NCI-H1105 (cell line): ENCODE results near the gene FHOD3.
A peak's percentile ranks its signal among the peaks of the same experiment; 100 is the strongest.
"Not testable (repeated sequence)": the region's sequence is repeated elsewhere in the genome, so short reads cannot be mapped to it uniquely, and the experiment has no call there.

Experiments used
- DNase-seq: peaks from one replicate; lab custom pipeline; 2025; lab: John Stamatoyannopoulos, UW

FHOD3 gene

GRCh38 chr18:36798738-36799473 is 501.4 kb downstream of the FHOD3 start:
- no peak for DNase-seq

DNA sequence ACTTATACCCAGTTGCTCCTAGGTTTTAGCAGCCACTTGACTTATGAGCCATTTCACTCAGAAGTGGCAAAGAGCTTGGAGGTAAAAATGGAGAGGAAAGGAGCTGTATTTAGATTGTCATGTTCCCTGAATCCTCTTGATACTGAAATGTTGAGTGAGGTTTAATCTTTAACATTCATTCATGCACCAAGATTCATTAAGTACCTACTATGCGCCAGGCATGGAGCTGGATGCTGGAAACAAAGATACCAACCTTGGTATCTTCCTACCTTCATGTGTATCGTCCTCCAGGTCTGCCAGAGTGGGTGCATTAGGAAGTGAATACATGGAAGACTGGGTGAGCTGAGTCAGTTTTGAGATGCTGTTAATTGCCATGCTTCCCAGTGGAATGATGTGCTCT is 507.6 kb downstream of the FHOD3 start:
- DNase-seq = no peak

- no peak for DNase-seq
These were observed 511.2 kb downstream of the FHOD3 start for GRCh38 chr18:36808681-36809080.

- peak; percentile 74 for DNase-seq
These were observed 512.3 kb downstream of the FHOD3 start for GRCh38 chr18:36809590-36810381.

DNA sequence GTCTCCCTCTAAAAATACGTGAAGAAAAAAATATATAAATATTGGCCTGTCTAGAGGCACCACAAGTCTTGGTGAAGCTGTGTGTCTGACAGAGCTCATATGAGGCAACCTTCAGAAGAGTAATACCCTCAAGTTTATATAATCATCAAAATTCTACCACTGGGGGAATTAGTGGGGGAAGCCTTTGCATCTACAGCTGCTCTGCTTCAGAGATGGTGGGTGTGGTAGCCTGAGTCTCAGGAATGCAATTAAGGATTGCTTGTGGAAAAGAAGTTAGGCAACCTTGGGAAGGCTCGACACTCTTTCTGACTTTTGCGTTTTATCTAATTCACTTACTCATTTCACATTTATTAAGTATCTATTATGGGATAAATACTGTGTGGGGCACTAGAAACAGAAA is 513.9 kb downstream of the FHOD3 start:
- DNase-seq = no peak

- no peak for DNase-seq
These were observed 514.4 kb downstream of the FHOD3 start for GRCh38 chr18:36811955-36812354.

DNA sequence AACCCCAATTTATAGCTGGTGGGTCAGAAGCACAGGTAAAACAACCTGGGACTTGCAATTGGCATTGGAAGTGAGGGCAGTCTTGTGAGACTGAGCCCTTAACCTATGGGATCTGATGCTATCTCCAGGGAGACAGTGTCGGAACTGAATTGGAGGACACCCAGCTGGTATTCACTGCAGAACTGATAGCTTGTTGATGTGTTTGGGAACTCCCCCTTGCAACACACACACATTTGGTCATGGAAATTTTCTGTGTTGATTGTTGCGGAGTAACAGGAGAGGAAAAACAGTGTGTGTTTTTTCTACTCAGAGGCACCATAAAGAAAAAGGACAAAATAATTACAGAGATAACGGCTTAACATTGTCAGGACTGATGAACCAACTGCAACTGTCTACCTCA is 515.2 kb downstream of the FHOD3 start:
- no peak for DNase-seq

- no peak for DNase-seq
These were observed 515.7 kb downstream of the FHOD3 start for GRCh38 chr18:36813101-36813775.

DNA sequence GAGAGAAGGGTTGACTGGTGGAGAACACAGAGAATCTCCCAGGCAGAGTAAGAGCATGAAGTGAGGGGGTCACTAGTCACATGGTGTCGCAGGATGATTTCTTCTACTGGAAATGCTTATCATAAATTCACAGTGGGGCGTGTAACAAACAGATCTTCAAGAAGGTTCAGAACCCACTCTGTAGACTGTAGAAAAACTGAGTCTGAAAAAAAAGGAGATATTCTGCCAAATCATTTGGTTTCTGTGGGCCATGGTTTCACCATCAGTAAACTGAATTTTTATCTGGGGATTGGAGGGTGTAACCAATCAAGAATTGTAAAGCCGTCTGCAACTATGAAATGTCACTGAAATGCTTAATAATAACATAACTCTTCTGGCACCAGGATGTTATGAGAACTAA is 516.3 kb downstream of the FHOD3 start:
- no peak for DNase-seq

DNA sequence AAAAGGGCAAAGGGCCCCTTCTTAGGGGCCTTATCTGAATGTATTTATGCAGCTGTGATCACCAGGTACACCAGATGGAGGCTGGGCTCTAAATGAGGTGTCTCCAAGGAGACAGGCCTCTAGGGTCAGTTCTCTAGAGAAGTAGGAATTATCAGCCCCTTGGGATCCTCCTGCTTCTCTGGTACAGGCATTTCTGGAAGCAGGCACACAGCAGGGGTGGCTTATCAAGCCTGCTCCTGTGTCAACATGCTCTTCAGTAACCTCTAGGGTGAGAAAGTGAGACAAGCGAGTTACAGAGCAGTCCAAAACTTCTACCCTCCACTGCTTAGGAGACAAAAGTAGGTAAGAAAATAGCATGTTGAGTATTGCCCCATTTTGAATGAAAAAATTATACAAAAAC is 517.5 kb downstream of the FHOD3 start:
- no peak for DNase-seq

- DNase-seq = not testable (repeated sequence)
These were observed 518.6 kb downstream of the FHOD3 start for GRCh38 chr18:36816096-36816495.

DNA sequence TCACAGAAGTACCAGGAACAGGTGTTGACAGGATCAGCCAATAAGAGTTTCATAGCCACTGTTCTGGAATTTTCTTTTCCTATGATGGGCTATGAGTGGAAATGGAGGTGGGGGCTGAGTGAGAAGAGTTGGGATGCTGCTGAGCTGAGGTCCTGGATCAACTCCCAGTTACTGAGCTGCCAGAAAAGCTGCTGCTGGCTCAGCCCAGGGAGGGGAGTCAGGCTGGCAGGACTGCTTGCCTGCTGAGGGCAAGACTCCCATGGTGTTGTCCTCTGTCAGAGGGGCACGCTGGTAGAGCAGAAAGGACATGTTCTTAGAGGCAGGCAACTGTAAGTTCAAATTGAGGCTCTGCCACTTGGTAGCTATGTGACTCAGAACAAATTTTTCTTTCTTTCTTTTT is 519.5 kb downstream of the FHOD3 start:
- no peak for DNase-seq

GRCh38 chr18:36818652-36819051 is 521.1 kb downstream of the FHOD3 start:
- DNase-seq = no peak

- no peak for DNase-seq
These were observed 522.1 kb downstream of the FHOD3 start for GRCh38 chr18:36819621-36820020.

GRCh38 chr18:36821681-36822080 is 524.2 kb downstream of the FHOD3 start:
- DNase-seq = no peak

GRCh38 chr18:36825526-36825925 is 528.0 kb downstream of the FHOD3 start:
- DNase-seq = no peak

- DNase-seq = no peak
These were observed 529.0 kb downstream of the FHOD3 start for GRCh38 chr18:36826556-36826955.

- DNase-seq = peak; percentile 45
These were observed 530.7 kb downstream of the FHOD3 start for GRCh38 chr18:36828157-36828629.

DNA sequence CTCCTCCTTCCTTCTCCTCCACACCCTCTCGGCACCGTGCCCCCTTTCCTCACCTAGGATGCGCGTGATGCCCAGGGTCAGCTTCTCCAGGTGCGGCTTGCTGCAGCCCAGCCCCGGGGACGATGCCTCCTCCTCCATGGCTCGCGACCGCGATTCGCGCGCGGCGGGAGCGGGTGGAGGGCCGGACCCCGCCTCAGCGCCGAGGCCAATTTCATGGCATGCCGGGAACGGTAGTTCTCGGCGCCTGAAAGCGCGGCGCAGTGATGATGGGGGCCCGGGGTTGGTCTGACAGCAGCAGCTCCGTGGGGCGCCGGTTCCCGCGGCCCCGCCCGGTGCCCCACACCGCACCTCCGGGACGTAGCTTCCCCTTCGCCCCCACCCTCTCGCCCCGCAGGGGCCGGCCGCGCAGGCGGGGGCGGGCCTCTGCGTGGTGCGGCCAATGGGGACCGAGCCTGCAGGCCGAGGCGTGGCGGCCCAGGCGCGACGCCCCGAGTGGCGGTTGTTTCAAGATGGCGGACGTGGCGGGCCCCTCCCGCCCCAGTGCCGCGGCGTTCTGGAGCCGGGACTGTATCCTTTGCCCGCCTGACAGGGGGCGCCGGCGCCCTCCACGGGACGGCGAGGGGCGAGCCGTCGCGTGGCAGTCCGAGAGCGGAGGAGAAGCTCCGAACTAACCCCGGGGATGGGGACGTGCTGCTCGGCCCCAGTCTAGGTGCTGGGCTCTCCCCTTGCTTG is 531.3 kb downstream of the FHOD3 start, which contains the start of the genes KIAA1328 and TPGS2:
Gene KIAA1328, plus strand, starts transcription at position 498 of the 732 bp plus-strand sequence. Its CDS starts 12 bp downstream, at position 510.
Gene TPGS2, minus strand, starts transcription at position 373 of the 732 bp plus-strand sequence. Its CDS starts 235 bp downstream, at position 138.
- DNase-seq = peak; percentile 89
